Activated T-cell treated with anti-CD3 and anti-CD28 coated beads, Interleukin-2, amount 50 U/mL, for 4 hours (primary cell): ENCODE measurements around the gene DNAJB14. TPM values are rescaled to one million over a fixed set of nuclear protein-coding genes. Genes with fewer than 3 reads are reported as not detected.
"Not testable (repeated sequence)": the region's sequence is repeated elsewhere in the genome, so short reads cannot be mapped to it uniquely, and the experiment has no call there.

Source experiments
- ATAC-seq, 2 donors: fragments of 200-7000 bp; cut with Tn5 transposase; one replicate each; pipeline ENCODE4 v1.10.0; 2021
- DNase-seq: peaks from one replicate; pipeline ENCODE4 v3.0.0-alpha.2; 2020
- H3K27me3 Mint-ChIP-seq: one replicate; pipeline ENCODE4 v1.8.0; 2021; ENCODE audit warnings: low read depth, mixed read lengths
- H3K36me3 Mint-ChIP-seq: one replicate; pipeline ENCODE4 v1.8.0; 2022; ENCODE audit warnings: mixed read lengths; ENCODE audit not compliant: insufficient read depth
- H3K4me1 Mint-ChIP-seq: one replicate; pipeline ENCODE4 v1.8.0; 2021; ENCODE audit warnings: low read depth, mixed read lengths
- H3K4me3 Mint-ChIP-seq: one replicate; pipeline ENCODE4 v1.8.0; 2021; ENCODE audit warnings: mild to moderate bottlenecking, moderate library complexity, mixed read lengths
- H3K9me3 Mint-ChIP-seq: one replicate; pipeline ENCODE4 v1.8.0; 2021; ENCODE audit warnings: mixed read lengths
- total RNA-seq, 3 donors: library from RNA; stranded (reverse); gene quantifications; one replicate each; pipeline ENCODE4 v1.2.1, GENCODE V29; 2021

Gene DNAJB14
- 10 to 100 TPM; 38.8 to 42.4 (median 40.5) TPM for total RNA-seq

DNA sequence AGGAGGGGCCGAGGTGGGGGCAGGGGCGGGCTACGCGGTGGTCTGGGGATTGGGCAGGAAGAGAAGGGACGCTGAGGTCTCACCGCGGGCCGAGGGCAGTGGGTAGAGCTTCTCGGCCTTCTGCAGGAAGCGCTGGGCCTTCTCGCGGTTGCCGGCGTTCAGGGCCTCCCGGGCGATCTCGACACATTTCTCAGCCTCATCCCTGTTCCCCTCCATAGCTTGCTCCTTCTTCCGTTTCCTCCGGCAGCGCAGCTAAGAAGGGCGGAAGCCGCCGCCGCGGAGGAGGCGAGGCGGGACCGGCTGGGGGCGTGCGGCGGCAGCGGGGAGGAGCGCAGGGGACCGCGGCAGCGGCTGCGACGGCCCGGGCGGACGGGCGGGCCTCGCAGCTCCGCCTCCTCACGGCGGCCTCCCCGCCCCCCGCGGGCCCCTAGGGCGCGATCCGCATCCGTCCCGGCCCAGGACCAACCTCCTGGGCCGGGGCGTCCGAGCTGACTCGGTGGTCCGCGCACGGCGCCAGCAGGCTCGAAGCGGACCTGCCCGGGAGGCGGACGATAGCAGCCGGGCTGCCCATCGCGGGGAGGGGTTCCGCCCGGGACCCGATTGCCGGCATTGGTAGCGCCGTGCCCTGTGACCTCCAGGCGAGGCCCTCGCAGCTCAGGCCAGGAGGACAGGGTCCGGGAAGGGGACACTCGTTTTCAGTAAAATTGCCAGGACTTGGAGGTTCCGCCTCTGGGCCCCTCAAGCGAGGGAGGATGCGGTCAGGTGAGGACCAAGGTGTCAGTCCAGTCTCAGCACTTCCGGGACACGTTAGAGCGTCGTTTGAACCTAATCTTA is at the start of gene DNAJB14:
DNAJB14 (minus strand) TSS at position 263 of the 834 bp plus-strand sequence; CDS start at position 216, 47 bp downstream.
- DNase-seq, result peak; percentile 71
- peak within 1 kb of the TSS; percentile 99 for H3K4me3 Mint-ChIP-seq
- H3K36me3 Mint-ChIP-seq, result peaks cover 24% of the 10 kb centered on the region
- peaks cover 50% of the 10 kb centered on the region for H3K4me1 Mint-ChIP-seq
- ATAC-seq, result peak; percentile 51 to 54
- H3K9me3 Mint-ChIP-seq, result no peaks in the 10 kb centered on the region
- no peaks in the 10 kb centered on the region for H3K27me3 Mint-ChIP-seq

DNA sequence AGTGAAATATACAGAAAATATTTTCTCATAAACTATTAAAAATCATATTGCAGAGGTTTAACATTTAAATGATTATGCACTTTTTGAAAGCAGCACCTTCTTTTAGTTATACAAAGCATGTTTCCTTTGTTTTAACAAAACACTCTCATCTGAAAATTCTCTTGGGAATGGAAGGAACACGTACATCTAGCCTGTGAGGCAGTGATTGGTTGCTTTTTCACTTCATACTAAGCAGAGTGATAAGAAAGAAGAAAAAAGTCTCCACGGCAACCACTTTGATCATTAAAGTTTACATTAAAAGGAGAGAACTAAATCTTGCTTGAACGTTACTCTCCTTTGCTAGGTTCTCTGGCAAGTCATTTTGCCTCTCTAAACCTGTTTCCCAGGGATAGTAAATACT is 45.3 kb upstream of the DNAJB14 start:
- ATAC-seq (no peak), DNase-seq (no peak)
- Mint-ChIP-seq H3K36me3 (no peaks in the 10 kb centered on the region), H3K4me1 (no peaks in the 10 kb centered on the region), H3K27me3 (peaks cover 3% of the 10 kb centered on the region), H3K9me3 (no peaks in the 10 kb centered on the region), H3K4me3 (no peak overlapping the region)

DNA sequence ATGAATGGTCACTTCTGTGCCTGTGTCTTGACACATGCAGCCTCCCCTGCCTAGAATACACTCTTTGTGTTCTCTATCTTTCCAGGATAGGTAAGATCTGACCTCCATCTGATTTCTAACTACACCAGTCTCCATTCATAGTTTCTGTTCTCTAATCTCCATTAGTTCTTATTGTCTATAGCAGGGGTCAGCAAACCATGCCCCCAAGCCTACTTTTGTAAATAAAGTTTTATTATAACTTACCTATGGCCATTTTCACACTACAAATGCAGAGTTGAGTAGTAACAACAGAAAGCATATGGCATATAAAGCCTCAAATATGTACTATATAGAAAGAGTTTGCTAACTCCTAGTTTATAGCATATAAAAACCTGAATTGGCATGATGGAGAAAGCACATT is 41.3 kb upstream of the DNAJB14 start:
- no peak for DNase-seq
- ATAC-seq, result no peak
- peaks cover 10% of the 10 kb centered on the region for H3K27me3 Mint-ChIP-seq
- no peaks in the 10 kb centered on the region for H3K4me1 Mint-ChIP-seq
- no peaks in the 10 kb centered on the region for H3K36me3 Mint-ChIP-seq
- no peaks in the 10 kb centered on the region for H3K9me3 Mint-ChIP-seq
- H3K4me3 Mint-ChIP-seq, result no peak overlapping the region

DNA sequence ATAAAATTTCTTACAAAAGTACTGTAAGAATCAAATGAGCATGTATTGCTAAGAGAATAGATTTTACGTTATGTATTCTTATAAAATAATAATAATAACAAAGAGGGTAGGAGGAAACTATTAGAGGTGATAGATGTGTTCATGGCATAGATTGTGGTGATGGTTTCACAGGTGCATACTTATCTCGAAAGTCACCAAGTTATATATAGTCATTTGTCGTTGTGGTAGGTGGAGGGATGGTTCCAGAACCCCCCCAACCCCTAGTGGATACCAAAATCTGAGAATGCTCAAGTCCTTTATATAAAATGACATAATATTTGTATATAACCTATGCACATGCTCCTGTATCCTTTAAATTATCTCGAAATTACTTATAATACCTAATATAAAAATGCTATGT is 40.4 kb upstream of the DNAJB14 start:
- ATAC-seq, result no peak
- Mint-ChIP-seq H3K27me3 (peaks cover 10% of the 10 kb centered on the region), H3K4me3 (no peak overlapping the region), H3K9me3 (no peaks in the 10 kb centered on the region), H3K36me3 (no peaks in the 10 kb centered on the region), H3K4me1 (no peaks in the 10 kb centered on the region)
- DNase-seq, result no peak

DNA sequence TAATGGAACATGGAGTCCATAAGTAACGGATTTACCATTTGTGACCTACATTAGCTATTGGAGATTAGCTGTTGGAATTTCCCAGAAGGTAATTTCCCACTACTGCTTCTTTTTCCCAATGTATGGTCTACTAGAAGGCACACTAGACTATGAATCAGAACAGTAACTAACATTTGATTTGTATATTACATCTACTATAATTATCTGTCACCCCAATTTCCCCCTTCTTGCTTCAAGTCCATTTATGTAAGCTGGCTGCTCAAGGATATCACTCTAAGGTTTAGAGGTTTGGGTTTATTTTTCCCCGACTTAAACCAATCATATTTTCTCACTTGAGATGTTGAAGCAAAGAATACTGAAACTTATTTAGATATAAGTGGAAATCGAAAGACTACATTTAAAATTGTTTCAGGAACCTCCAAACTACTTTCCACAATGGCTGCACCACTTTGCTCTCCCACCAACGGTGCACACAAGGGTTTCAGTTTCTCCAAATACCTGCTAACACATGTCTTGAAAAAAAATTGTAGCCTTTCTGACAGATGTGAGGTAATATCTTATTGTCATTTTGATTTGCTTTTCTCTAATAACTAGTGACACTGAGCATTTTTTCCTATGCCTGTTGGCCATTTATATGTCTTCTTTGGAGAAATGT is 37.0 kb upstream of the DNAJB14 start:
- H3K36me3 Mint-ChIP-seq, result no peaks in the 10 kb centered on the region
- H3K9me3 Mint-ChIP-seq, result peaks cover 3% of the 10 kb centered on the region
- no peaks in the 10 kb centered on the region for H3K4me1 Mint-ChIP-seq
- no peak for DNase-seq
- no peak for ATAC-seq
- H3K4me3 Mint-ChIP-seq, result no peak overlapping the region
- H3K27me3 Mint-ChIP-seq, result peaks cover 7% of the 10 kb centered on the region

DNA sequence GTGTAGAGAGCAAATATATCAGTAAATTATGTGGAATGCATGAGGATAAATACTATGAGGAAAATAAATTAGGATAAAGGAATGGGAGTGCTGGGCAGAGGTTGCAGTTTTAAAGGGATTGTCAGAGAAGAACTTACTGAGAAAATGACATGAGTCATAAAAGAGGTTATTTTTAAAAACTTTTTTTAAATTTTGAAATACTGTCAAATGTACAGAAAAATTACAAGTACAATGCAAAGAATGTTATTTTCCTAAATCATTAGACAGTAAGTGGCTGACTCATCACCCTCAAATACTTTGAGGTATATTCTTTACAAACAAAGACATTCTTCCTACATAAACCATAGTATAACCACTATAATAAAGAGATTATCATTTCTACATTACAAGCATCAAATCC is 33.5 kb upstream of the DNAJB14 start:
- Mint-ChIP-seq H3K9me3 (peaks cover 9% of the 10 kb centered on the region), H3K4me3 (no peak overlapping the region), H3K27me3 (peaks cover 8% of the 10 kb centered on the region), H3K36me3 (peaks cover under 1% of the 10 kb centered on the region), H3K4me1 (no peaks in the 10 kb centered on the region)
- no peak for DNase-seq
- ATAC-seq, result no peak

DNA sequence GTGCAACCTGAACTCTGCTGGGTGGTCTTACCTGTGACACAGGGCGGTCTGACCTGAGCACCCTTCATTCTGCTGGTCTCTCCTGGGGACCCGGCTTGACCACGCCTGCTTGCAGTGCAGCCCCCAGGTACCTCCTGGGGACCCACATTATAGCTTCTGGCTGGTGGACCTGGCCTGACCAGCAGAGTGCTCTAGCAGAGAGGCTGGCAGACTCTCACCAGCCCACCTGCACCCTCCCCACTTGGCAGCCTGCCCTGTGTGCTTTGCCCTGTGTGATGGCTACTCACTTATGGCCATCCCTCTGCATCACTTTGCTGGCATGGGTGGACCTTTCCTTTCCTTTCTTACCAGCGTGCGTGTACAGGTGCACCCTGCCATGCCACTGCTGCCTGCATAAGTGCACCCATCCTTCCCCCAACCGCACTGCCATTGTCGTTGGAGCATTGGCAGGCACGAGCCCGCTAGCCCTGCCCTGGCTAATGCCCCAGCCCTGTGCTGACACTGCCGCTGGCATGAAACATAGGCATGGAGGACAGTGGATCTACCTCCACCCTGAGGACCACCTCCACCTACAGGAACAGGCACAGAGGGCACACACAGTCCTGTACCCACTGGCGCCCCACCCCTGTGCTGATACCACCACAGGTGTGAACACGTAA is 25.2 kb upstream of the DNAJB14 start:
- Mint-ChIP-seq H3K4me3 (no peak overlapping the region), H3K36me3 (peaks cover 8% of the 10 kb centered on the region), H3K9me3 (peaks cover 16% of the 10 kb centered on the region), H3K4me1 (no peaks in the 10 kb centered on the region), H3K27me3 (peaks cover 15% of the 10 kb centered on the region)
- no peak for ATAC-seq
- no peak for DNase-seq

DNA sequence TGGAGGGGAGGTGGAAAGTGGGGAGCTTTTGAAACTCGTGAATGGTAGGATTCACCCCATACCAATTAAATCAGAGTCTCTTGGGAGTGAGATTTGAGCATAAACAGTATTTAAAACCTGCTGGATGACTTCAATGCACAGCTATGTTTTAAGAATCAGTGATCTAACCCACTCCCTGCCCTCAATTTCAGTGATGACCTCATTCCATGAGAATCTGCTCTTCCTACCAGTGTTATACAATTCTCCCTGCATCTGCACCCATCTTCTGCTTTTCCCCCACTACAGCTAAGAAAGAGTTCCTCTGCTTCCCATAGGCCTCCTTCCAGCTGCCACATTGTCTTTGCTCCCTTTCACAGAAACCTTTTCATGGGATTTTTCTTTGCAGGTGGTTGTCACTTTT is 21.9 kb upstream of the DNAJB14 start:
- peaks cover 4% of the 10 kb centered on the region for H3K36me3 Mint-ChIP-seq
- peaks cover 14% of the 10 kb centered on the region for H3K4me1 Mint-ChIP-seq
- H3K4me3 Mint-ChIP-seq, result no peak overlapping the region
- ATAC-seq, result no peak
- peaks cover 13% of the 10 kb centered on the region for H3K27me3 Mint-ChIP-seq
- peaks cover 8% of the 10 kb centered on the region for H3K9me3 Mint-ChIP-seq
- no peak for DNase-seq

DNA sequence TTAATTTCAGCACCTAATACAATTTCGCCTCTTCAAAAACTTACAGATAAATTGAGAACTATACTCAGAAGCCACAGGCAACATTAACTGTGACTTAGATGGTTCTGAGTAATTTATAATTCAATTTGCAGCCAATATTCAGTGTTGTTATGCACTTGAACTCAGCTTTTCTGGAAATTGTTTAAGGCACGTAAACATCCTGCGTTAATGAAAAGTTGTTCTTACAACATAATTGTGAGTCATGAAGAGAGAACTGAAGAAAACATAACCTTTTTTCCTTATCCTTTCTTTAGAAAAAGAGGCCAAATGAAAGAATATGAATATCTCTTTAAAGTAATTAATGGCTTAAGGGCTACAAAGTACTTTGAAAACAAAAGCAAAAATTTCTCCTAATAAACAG is 20.3 kb upstream of the DNAJB14 start:
- H3K36me3 Mint-ChIP-seq, result no peaks in the 10 kb centered on the region
- no peak for DNase-seq
- peaks cover 14% of the 10 kb centered on the region for H3K4me1 Mint-ChIP-seq
- H3K27me3 Mint-ChIP-seq, result peaks cover 4% of the 10 kb centered on the region
- no peak overlapping the region for H3K4me3 Mint-ChIP-seq
- ATAC-seq, result no peak
- no peaks in the 10 kb centered on the region for H3K9me3 Mint-ChIP-seq

DNA sequence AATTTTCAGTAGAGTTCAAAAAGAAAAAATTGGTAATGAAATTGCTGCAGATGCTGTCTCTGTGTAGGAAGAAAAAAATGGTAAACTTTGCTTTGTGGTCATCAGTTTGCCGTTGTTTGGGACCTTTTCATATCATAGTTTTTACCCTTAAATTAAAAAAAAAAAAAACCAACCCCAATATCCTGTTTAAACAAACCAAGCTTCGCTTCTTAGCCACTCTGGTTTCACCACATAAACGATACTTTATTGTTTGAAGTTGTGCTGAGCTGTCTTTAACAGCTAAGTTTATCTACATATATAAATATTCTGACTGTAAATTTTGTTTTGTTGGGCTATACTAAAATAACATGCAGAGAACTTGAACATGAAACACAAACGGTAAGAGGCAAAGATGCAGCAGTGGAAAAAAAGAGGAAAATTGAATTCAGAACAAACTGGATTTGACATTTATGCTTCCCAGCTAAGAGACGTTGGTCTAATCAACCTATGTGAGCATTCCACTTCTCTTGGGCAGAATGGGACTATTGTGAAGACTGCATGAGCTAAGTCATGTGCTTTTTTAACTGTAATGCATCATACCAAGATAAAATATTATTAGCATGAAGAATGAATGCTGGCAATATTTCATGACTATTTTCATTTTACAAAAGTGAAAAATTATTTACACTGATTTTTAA is 19.4 kb upstream of the DNAJB14 start:
- Mint-ChIP-seq H3K36me3 (no peaks in the 10 kb centered on the region), H3K4me1 (peaks cover 14% of the 10 kb centered on the region), H3K27me3 (no peaks in the 10 kb centered on the region), H3K9me3 (no peaks in the 10 kb centered on the region), H3K4me3 (no peak overlapping the region)
- no peak for DNase-seq
- ATAC-seq, result no peak

DNA sequence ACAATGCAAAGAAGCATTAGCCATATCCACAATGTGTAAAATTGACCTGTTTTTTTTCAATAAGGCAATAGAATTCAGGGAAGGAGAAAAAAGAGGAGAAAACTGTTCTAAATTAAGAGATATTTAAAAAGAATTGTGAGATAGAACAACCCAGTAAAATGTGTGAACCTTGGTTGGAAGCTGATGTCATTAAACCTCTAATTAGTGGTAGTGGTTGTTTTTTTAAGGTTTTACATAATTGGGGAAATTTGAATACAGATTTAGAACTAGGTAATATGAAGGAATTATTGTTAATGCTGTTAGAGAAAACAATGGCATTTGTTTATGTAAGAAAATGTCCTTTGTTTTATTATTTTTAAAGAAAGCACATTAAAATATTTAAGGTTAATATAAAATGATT is 18.8 kb upstream of the DNAJB14 start:
- Mint-ChIP-seq H3K9me3 (no peaks in the 10 kb centered on the region), H3K27me3 (no peaks in the 10 kb centered on the region), H3K36me3 (no peaks in the 10 kb centered on the region), H3K4me1 (peaks cover 14% of the 10 kb centered on the region), H3K4me3 (no peak overlapping the region)
- DNase-seq, result no peak
- ATAC-seq, result no peak

DNA sequence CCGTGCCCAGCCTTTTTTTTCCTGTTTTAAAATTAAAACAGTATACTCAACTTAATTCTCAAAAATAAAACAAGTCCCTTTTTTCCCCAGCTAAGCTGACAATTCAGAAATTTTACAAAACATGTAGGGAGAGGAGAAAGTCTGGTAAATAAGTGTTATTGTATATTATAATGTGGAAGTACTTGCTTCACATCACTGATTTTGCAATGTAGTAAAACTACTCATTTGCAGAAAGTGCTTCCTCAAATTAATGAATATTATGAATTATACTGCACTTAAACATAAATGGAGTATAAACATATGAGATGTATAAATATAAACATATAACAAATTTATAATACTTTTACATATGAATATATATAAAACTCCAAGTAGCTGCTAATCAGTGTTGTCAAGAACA is 15.3 kb upstream of the DNAJB14 start:
- DNase-seq (no peak), ATAC-seq (no peak)
- Mint-ChIP-seq H3K4me1 (peaks cover 14% of the 10 kb centered on the region), H3K4me3 (no peak overlapping the region), H3K27me3 (no peaks in the 10 kb centered on the region), H3K36me3 (peaks cover 5% of the 10 kb centered on the region), H3K9me3 (peaks cover 6% of the 10 kb centered on the region)

DNA sequence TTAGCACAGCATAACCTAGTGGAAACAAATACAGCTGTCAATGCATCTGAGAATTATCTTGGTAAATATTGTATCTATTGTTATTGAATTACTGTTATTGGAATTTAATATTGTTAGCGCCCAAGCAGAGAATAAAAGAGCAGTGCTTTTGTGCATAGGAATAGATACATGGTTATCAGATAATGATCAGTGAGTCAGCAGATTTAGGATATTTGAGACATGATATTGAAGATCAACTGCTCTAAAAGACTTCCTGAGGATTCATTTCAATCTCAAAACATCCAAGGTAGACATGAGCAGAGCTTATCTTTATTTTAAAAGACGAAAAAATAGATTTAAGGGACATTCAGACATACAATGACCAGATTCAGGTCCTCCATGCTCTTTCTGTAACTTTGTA is 14.2 kb upstream of the DNAJB14 start:
- ATAC-seq, result no peak
- DNase-seq, result no peak
- Mint-ChIP-seq H3K4me1 (peaks cover 9% of the 10 kb centered on the region), H3K27me3 (no peaks in the 10 kb centered on the region), H3K9me3 (peaks cover 6% of the 10 kb centered on the region), H3K36me3 (peaks cover 5% of the 10 kb centered on the region), H3K4me3 (no peak overlapping the region)

DNA sequence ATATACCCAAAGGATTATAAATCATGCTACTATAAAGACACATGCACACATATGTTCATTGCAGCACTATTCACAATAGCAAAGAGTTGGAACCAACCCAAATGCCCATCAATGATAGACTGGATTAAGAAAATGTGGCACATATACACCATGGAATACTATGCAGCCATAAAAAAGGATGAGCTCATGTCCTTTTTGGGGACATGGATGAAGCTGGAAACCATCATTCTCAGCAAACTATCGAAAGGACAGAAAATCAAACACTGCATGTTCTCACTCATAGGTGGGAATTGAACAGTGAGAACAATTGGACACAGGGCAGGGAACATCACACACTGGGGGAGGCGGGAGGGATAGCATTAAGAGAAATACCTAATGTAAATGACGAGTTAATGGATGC is 11.8 kb upstream of the DNAJB14 start:
- H3K36me3 Mint-ChIP-seq, H3K9me3 Mint-ChIP-seq, ATAC-seq, H3K4me1 Mint-ChIP-seq, DNase-seq, H3K27me3 Mint-ChIP-seq, H3K4me3 Mint-ChIP-seq: not testable (repeated sequence)
